GM19025 (cell line): ENCODE results near the gene EVI5.
"Not testable (repeated sequence)": the region's sequence is repeated elsewhere in the genome, so short reads cannot be mapped to it uniquely, and the experiment has no call there.

Experiments used
- ATAC-seq: cut with Tn5 transposase; IDR thresholded peaks from one replicate; pipeline ENCODE4 v1.9.1; 2021; ENCODE audit warnings: mild to moderate bottlenecking, low read depth, moderate library complexity; ENCODE audit not compliant: unreplicated experiment

Gene EVI5

GRCh38 chr1:92754000-92754718 is 30.7 kb downstream of the EVI5 start:
- no peak for ATAC-seq

- no peak for ATAC-seq
Measured at GRCh38 chr1:92752719-92753118, 32.2 kb downstream of the EVI5 start.

- no peak for ATAC-seq
Measured at GRCh38 chr1:92749024-92749634, 35.8 kb downstream of the EVI5 start.

GRCh38 chr1:92748138-92748537 is 36.8 kb downstream of the EVI5 start:
- no peak for ATAC-seq

- no peak for ATAC-seq
Measured at GRCh38 chr1:92747735-92748134, 37.2 kb downstream of the EVI5 start.

- not testable (repeated sequence) for ATAC-seq
Measured at GRCh38 chr1:92746255-92746654, 38.7 kb downstream of the EVI5 start.

- ATAC-seq = no peak
Measured at GRCh38 chr1:92743221-92743620, 41.7 kb downstream of the EVI5 start.

GRCh38 chr1:92739669-92740524 is 45.0 kb downstream of the EVI5 start:
- no peak for ATAC-seq

GRCh38 chr1:92736395-92736794 is 48.5 kb downstream of the EVI5 start:
- ATAC-seq = no peak

- no peak for ATAC-seq
Measured at GRCh38 chr1:92730476-92730875, 54.4 kb downstream of the EVI5 start.

- ATAC-seq = no peak
Measured at GRCh38 chr1:92728697-92729096, 56.2 kb downstream of the EVI5 start.

- ATAC-seq = not testable (repeated sequence)
Measured at GRCh38 chr1:92723713-92724112, 61.2 kb downstream of the EVI5 start.

- no peak for ATAC-seq
Measured at GRCh38 chr1:92721886-92722285, 63.0 kb downstream of the EVI5 start.

- not testable (repeated sequence) for ATAC-seq
Measured at GRCh38 chr1:92721157-92721556, 63.8 kb downstream of the EVI5 start.

- not testable (repeated sequence) for ATAC-seq
Measured at GRCh38 chr1:92715476-92715951, 69.4 kb downstream of the EVI5 start.

GRCh38 chr1:92713939-92714338 is 71.0 kb downstream of the EVI5 start:
- ATAC-seq = no peak

- ATAC-seq = no peak
Measured at GRCh38 chr1:92711473-92712165, 73.3 kb downstream of the EVI5 start.

GRCh38 chr1:92709738-92710137 is 75.2 kb downstream of the EVI5 start:
- no peak for ATAC-seq

- ATAC-seq = no peak
Measured at GRCh38 chr1:92708368-92708950, 76.4 kb downstream of the EVI5 start.

- ATAC-seq = no peak
Measured at GRCh38 chr1:92707709-92708108, 77.2 kb downstream of the EVI5 start.
